Measurements from ENCODE around the gene STMN1. TPM values are rescaled to one million over a fixed set of nuclear protein-coding genes. Genes with fewer than 3 reads are reported as not detected.

Gene STMN1
- total and polyA plus RNA-seq, 2 experiments from 2014 or later = 227 to 1,890 TPM

DNA sequence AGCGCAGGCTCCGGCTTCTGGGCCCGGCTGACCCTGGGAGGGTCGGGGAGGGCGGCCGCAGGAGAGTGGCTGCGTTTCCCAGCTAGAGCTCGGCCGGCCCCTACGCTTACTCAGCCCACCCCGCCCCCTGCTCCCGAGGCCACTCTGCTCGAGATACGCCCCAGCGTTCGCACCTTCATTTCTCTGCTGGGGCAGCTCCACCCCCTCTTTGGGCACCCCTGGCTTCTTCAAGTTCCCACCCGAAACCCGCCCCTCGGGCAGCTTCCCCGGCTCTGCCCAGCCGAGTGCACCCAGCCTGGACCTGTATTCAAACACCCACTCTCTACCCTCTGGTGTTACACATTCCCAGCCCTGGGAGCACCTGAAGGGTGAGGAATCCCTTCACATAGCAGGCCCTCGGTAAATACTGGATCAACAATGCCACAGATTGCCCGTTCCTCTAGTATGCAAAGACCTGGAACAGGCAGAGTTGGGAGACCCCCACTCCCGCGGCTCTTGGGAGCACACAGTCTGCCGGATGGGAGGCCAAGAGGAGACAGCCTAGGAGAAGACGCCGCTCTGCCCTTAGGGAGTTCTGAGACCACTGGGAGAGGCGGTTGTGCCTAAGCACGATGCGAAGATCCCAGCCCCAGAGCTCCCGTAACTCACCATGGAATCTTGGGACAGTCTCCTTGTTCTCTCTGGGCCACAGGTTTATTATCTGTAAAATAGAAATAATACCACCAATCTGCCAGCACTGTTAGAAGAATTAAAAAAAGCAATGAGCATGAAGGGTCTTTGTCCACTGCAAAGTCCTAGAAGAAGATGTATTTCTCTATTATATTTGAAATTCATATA, 30.1 kb downstream of the STMN1 start (continued):
- TF ChIP-seq ZNF331 (CRISPR knock-in tag; IDR thresholded peaks at IDR 0.05; ENCODE audit: low read depth) (no peak), EZH2phosphoT487 (IDR thresholded peaks at IDR 0.05; ENCODE audit: unreplicated experiment) (no peak)
- TF ChIP-seq, protein P1, sequence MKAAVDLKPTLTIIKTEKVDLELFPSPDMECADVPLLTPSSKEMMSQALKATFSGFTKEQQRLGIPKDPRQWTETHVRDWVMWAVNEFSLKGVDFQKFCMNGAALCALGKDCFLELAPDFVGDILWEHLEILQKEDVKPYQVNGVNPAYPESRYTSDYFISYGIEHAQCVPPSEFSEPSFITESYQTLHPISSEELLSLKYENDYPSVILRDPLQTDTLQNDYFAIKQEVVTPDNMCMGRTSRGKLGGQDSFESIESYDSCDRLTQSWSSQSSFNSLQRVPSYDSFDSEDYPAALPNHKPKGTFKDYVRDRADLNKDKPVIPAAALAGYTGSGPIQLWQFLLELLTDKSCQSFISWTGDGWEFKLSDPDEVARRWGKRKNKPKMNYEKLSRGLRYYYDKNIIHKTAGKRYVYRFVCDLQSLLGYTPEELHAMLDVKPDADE (IDR thresholded peaks at IDR 0.05) = no peak

DNA sequence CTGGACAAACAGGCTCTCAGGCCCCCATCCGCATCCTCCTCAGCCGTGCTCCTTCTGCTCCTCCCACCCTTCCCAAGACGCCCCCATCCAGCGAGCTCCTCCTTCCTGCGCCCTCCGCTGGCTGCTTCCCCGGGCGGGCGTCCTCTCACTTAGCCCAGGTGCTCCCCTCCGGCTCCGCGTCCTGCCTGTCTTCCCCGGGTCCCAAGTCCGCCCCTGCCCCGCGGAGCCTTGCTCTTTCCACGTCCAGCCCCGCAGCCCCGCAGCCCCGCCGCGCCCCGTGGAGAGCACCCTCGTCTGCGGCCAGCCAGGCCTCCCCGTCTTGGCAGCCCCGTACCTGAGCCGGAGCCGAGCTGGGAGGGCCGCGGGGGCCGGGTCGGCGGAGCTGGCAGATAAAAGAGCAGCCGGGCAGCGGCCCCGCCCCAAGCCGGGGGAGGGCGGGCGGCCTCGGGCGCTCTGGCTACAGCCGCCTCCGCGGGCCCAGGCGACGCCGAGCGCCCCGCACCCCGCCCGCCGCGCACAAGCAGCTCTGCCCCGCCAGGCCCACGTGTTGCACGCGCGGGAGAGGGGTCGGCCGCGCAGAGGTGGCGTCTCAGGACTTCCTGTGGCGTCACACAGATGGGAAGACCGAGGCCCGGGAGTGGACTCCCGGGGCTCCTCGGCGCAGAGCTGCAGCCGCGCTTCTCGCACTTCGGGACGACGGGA, 30.9 kb downstream of the STMN1 start, which contains the start of gene PAQR7:
Gene PAQR7, minus strand, starts transcription at position 555 of the 702 bp plus-strand sequence. CDS start 11,869 bp downstream, outside the sequence.
- DNase-seq (ENCODE audit: low spot score) = peak; percentile 90
- Histone ChIP-seq H3K27ac (ENCODE audit: low read depth) (peak within 1 kb of the TSS; percentile 63), H4K20me1 (replicated peaks; ENCODE audit: insufficient read depth) (no peaks in the 10 kb centered on the region), H3F3A (replicated peaks; ENCODE audit: low read depth) (0 out of 2 replicates have a peak, but pooled peaks cover 3% of the 10 kb centered on the region), H3K4me2 (peak within 1 kb of the TSS; percentile 76), H3K9me2 (ENCODE audit: insufficient read depth) (no peaks in the 10 kb centered on the region), H3K79me2 (replicated peaks; ENCODE audit: insufficient read depth) (no peaks in the 10 kb centered on the region), H3K36me3 (ENCODE audit: insufficient read depth) (no peaks in the 10 kb centered on the region), H3K4me3 (peak within 1 kb of the TSS; percentile 76), H3K4me1 (ENCODE audit: insufficient read depth) (peaks cover 18% of the 10 kb centered on the region), H2AFZ (peak within 1 kb of the TSS; percentile 78), H3K27me3 (ENCODE audit: insufficient read depth) (peaks cover 17% of the 10 kb centered on the region)
- Mint-ChIP-seq H3K27ac (peak within 1 kb of the TSS; percentile 32; the same call in 1 of the 2 replicates), H3K27me3 (ENCODE audit: insufficient read depth, low read depth, poor library complexity) (peaks cover 5% of the 10 kb centered on the region), H3K9me3 (no peaks in the 10 kb centered on the region; the same call in 2 of the 3 replicates), H3K4me3 (peak within 1 kb of the TSS; percentile 88), H3K36me3 (ENCODE audit: low read depth) (no peaks in the 10 kb centered on the region), H3K4me1 (peaks cover 19% of the 10 kb centered on the region)
- peak; percentile 77 for ATAC-seq
- TF ChIP-seq, protein P1 (IDR thresholded peaks at IDR 0.05) = 0 out of 2 replicates have a peak, but pooled peaks have one; percentile 13
- TF ChIP-seq POLR2AphosphoS5 (IDR thresholded peaks at IDR 0.05; ENCODE audit: low read depth) (peak; percentile 61), NANOG (IDR thresholded peaks at IDR 0.05; ENCODE audit: borderline replicate concordance) (no peak), EZH2 (IDR thresholded peaks at IDR 0.05; ENCODE audit: low read depth, unreplicated experiment) (no peak), CREB1 (CRISPR knock-in tag; IDR thresholded peaks at IDR 0.05; ENCODE audit: low read depth) (no peak; the same call in 1 of the 2 replicates), ZNF331 (CRISPR knock-in tag; IDR thresholded peaks at IDR 0.05; ENCODE audit: low read depth) (no peak), ZNF114 (CRISPR knock-in tag; IDR thresholded peaks at IDR 0.05) (no peak), STAT1 (IDR thresholded peaks at IDR 0.05; ENCODE audit: unreplicated experiment) (no peak), JUNB (IDR thresholded peaks at IDR 0.05; ENCODE audit: unreplicated experiment) (no peak), EZH2phosphoT487 (IDR thresholded peaks at IDR 0.05; ENCODE audit: unreplicated experiment) (no peak)
- TF ChIP-seq, protein P2, sequence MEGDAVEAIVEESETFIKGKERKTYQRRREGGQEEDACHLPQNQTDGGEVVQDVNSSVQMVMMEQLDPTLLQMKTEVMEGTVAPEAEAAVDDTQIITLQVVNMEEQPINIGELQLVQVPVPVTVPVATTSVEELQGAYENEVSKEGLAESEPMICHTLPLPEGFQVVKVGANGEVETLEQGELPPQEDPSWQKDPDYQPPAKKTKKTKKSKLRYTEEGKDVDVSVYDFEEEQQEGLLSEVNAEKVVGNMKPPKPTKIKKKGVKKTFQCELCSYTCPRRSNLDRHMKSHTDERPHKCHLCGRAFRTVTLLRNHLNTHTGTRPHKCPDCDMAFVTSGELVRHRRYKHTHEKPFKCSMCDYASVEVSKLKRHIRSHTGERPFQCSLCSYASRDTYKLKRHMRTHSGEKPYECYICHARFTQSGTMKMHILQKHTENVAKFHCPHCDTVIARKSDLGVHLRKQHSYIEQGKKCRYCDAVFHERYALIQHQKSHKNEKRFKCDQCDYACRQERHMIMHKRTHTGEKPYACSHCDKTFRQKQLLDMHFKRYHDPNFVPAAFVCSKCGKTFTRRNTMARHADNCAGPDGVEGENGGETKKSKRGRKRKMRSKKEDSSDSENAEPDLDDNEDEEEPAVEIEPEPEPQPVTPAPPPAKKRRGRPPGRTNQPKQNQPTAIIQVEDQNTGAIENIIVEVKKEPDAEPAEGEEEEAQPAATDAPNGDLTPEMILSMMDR (conservative IDR thresholded peaks at IDR 0.05; ENCODE audit: low read depth in 2 of 2) = peak in 1 of 2 experiments; percentile 36; a peak in 2 of 4 replicates
- TF ChIP-seq, protein P3, sequence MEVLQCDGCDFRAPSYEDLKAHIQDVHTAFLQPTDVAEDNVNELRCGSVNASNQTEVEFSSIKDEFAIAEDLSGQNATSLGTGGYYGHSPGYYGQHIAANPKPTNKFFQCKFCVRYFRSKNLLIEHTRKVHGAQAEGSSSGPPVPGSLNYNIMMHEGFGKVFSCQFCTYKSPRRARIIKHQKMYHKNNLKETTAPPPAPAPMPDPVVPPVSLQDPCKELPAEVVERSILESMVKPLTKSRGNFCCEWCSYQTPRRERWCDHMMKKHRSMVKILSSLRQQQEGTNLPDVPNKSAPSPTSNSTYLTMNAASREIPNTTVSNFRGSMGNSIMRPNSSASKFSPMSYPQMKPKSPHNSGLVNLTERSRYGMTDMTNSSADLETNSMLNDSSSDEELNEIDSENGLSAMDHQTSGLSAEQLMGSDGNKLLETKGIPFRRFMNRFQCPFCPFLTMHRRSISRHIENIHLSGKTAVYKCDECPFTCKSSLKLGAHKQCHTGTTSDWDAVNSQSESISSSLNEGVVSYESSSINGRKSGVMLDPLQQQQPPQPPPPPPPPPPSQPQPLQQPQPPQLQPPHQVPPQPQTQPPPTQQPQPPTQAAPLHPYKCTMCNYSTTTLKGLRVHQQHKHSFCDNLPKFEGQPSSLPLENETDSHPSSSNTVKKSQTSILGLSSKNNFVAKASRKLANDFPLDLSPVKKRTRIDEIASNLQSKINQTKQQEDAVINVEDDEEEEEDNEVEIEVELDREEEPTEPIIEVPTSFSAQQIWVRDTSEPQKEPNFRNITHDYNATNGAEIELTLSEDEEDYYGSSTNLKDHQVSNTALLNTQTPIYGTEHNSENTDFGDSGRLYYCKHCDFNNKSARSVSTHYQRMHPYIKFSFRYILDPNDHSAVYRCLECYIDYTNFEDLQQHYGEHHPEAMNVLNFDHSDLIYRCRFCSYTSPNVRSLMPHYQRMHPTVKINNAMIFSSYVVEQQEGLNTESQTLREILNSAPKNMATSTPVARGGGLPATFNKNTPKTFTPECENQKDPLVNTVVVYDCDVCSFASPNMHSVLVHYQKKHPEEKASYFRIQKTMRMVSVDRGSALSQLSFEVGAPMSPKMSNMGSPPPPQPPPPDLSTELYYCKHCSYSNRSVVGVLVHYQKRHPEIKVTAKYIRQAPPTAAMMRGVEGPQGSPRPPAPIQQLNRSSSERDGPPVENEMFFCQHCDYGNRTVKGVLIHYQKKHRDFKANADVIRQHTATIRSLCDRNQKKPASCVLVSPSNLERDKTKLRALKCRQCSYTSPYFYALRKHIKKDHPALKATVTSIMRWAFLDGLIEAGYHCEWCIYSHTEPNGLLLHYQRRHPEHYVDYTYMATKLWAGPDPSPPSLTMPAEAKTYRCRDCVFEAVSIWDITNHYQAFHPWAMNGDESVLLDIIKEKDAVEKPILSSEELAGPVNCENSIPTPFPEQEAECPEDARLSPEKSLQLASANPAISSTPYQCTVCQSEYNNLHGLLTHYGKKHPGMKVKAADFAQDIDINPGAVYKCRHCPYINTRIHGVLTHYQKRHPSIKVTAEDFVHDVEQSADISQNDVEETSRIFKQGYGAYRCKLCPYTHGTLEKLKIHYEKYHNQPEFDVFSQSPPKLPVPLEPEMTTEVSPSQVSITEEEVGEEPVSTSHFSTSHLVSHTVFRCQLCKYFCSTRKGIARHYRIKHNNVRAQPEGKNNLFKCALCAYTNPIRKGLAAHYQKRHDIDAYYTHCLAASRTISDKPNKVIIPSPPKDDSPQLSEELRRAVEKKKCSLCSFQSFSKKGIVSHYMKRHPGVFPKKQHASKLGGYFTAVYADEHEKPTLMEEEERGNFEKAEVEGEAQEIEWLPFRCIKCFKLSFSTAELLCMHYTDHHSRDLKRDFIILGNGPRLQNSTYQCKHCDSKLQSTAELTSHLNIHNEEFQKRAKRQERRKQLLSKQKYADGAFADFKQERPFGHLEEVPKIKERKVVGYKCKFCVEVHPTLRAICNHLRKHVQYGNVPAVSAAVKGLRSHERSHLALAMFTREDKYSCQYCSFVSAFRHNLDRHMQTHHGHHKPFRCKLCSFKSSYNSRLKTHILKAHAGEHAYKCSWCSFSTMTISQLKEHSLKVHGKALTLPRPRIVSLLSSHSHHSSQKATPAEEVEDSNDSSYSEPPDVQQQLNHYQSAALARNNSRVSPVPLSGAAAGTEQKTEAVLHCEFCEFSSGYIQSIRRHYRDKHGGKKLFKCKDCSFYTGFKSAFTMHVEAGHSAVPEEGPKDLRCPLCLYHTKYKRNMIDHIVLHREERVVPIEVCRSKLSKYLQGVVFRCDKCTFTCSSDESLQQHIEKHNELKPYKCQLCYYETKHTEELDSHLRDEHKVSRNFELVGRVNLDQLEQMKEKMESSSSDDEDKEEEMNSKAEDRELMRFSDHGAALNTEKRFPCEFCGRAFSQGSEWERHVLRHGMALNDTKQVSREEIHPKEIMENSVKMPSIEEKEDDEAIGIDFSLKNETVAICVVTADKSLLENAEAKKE (CRISPR knock-in tag; IDR thresholded peaks at IDR 0.05) = no peak

All from GM23338 (cell line).